Measurements from ENCODE around the gene PRKCH.

The PRKCH gene

GRCh38 chr14:61426048-61426447, 104.7 kb downstream of the PRKCH start:
- no peak overlapping the region for H3K9ac ChIP-seq (ENCODE audit: insufficient read length)
- H3K27ac ChIP-seq, result no peak overlapping the region
- no peaks in the 10 kb centered on the region for H3K36me3 ChIP-seq (ENCODE audit: insufficient read depth, low read length)
- no peak overlapping the region for H3K4me3 ChIP-seq
- DNase-seq (ENCODE audit: low read depth, low spot score), result no peak
- no peak for TF ChIP-seq EZH2 (IDR thresholded peaks at IDR 0.05)
- TF ChIP-seq FOXP2 (optimal IDR thresholded peaks at IDR 0.05; ENCODE audit: control extremely low read depth, extremely low read length, insufficient read depth), result no peak
- TF ChIP-seq POLR2AphosphoS5 (IDR thresholded peaks at IDR 0.05; ENCODE audit: borderline replicate concordance, low read depth, low read length), result no peak
- H3K9me3 ChIP-seq (ENCODE audit: low read depth, low read length), result no peaks in the 10 kb centered on the region

GRCh38 chr14:61428261-61428660, 106.9 kb downstream of the PRKCH start:
- Histone ChIP-seq H3K36me3 (ENCODE audit: insufficient read depth, low read length) (no peaks in the 10 kb centered on the region), H3K9ac (ENCODE audit: insufficient read length) (no peak overlapping the region), H3K27ac (no peak overlapping the region), H3K4me3 (no peak overlapping the region), H3K9me3 (ENCODE audit: low read depth, low read length) (no peaks in the 10 kb centered on the region)
- no peak for TF ChIP-seq EZH2 (IDR thresholded peaks at IDR 0.05)
- TF ChIP-seq FOXP2 (optimal IDR thresholded peaks at IDR 0.05; ENCODE audit: control extremely low read depth, extremely low read length, insufficient read depth), result no peak
- TF ChIP-seq POLR2AphosphoS5 (IDR thresholded peaks at IDR 0.05; ENCODE audit: borderline replicate concordance, low read depth, low read length), result no peak
- no peak for DNase-seq (ENCODE audit: low read depth, low spot score)

GRCh38 chr14:61429316-61429715, 107.9 kb downstream of the PRKCH start:
- Histone ChIP-seq H3K9ac (ENCODE audit: insufficient read length) (no peak overlapping the region), H3K9me3 (ENCODE audit: low read depth, low read length) (no peaks in the 10 kb centered on the region), H3K36me3 (ENCODE audit: insufficient read depth, low read length) (no peaks in the 10 kb centered on the region), H3K4me3 (no peak overlapping the region), H3K27ac (no peak overlapping the region)
- DNase-seq (ENCODE audit: low read depth, low spot score), result no peak
- TF ChIP-seq EZH2 (IDR thresholded peaks at IDR 0.05) (no peak), FOXP2 (optimal IDR thresholded peaks at IDR 0.05; ENCODE audit: control extremely low read depth, extremely low read length, insufficient read depth) (no peak), POLR2AphosphoS5 (IDR thresholded peaks at IDR 0.05; ENCODE audit: borderline replicate concordance, low read depth, low read length) (no peak)

- Histone ChIP-seq H3K9ac (ENCODE audit: insufficient read length) (no peak overlapping the region), H3K4me3 (no peak overlapping the region), H3K27ac (no peak overlapping the region), H3K36me3 (ENCODE audit: insufficient read depth, low read length) (no peaks in the 10 kb centered on the region), H3K9me3 (ENCODE audit: low read depth, low read length) (no peaks in the 10 kb centered on the region)
- no peak for TF ChIP-seq POLR2AphosphoS5 (IDR thresholded peaks at IDR 0.05; ENCODE audit: borderline replicate concordance, low read depth, low read length)
- no peak for TF ChIP-seq FOXP2 (optimal IDR thresholded peaks at IDR 0.05; ENCODE audit: control extremely low read depth, extremely low read length, insufficient read depth)
- DNase-seq (ENCODE audit: low read depth, low spot score), result no peak
Measured at GRCh38 chr14:61430066-61430757, 108.8 kb downstream of the PRKCH start.

GRCh38 chr14:61433169-61433568, 111.8 kb downstream of the PRKCH start:
- Histone ChIP-seq H3K27ac (no peak overlapping the region), H3K36me3 (ENCODE audit: insufficient read depth, low read length) (no peaks in the 10 kb centered on the region), H3K9ac (ENCODE audit: insufficient read length) (no peak overlapping the region), H3K4me3 (no peak overlapping the region), H3K9me3 (ENCODE audit: low read depth, low read length) (no peaks in the 10 kb centered on the region)
- DNase-seq (ENCODE audit: low read depth, low spot score), result no peak
- TF ChIP-seq POLR2AphosphoS5 (IDR thresholded peaks at IDR 0.05; ENCODE audit: borderline replicate concordance, low read depth, low read length), result no peak
- TF ChIP-seq EZH2 (IDR thresholded peaks at IDR 0.05), result no peak
- TF ChIP-seq FOXP2 (optimal IDR thresholded peaks at IDR 0.05; ENCODE audit: control extremely low read depth, extremely low read length, insufficient read depth), result no peak

GRCh38 chr14:61433828-61434227, 112.4 kb downstream of the PRKCH start:
- H3K4me3 ChIP-seq, result no peak overlapping the region

GRCh38 chr14:61434311-61434710, 112.9 kb downstream of the PRKCH start:
- TF ChIP-seq POLR2AphosphoS5 (IDR thresholded peaks at IDR 0.05; ENCODE audit: borderline replicate concordance, low read depth, low read length) (no peak), EZH2 (IDR thresholded peaks at IDR 0.05) (no peak), FOXP2 (optimal IDR thresholded peaks at IDR 0.05; ENCODE audit: control extremely low read depth, extremely low read length, insufficient read depth) (no peak)
- Histone ChIP-seq H3K27ac (no peak overlapping the region), H3K9me3 (ENCODE audit: low read depth, low read length) (no peaks in the 10 kb centered on the region)

More at GRCh38 chr14:61433828-61434227, 112.4 kb downstream of the PRKCH start:
- Histone ChIP-seq H3K9me3 (ENCODE audit: low read depth, low read length) (no peaks in the 10 kb centered on the region), H3K27ac (no peak overlapping the region), H3K9ac (ENCODE audit: insufficient read length) (no peak overlapping the region), H3K36me3 (ENCODE audit: insufficient read depth, low read length) (no peaks in the 10 kb centered on the region)
- no peak for DNase-seq (ENCODE audit: low read depth, low spot score)
- TF ChIP-seq EZH2 (IDR thresholded peaks at IDR 0.05) (no peak), FOXP2 (optimal IDR thresholded peaks at IDR 0.05; ENCODE audit: control extremely low read depth, extremely low read length, insufficient read depth) (no peak), POLR2AphosphoS5 (IDR thresholded peaks at IDR 0.05; ENCODE audit: borderline replicate concordance, low read depth, low read length) (no peak)

GRCh38 chr14:61435563-61436337, 114.4 kb downstream of the PRKCH start:
- H3K27ac ChIP-seq, result no peak overlapping the region
- no peak for DNase-seq (ENCODE audit: low read depth, low spot score)
- no peak overlapping the region for H3K9ac ChIP-seq (ENCODE audit: insufficient read length)
- TF ChIP-seq POLR2AphosphoS5 (IDR thresholded peaks at IDR 0.05; ENCODE audit: borderline replicate concordance, low read depth, low read length), result no peak
- no peak for TF ChIP-seq EZH2 (IDR thresholded peaks at IDR 0.05)
- TF ChIP-seq FOXP2 (optimal IDR thresholded peaks at IDR 0.05; ENCODE audit: control extremely low read depth, extremely low read length, insufficient read depth), result no peak
- H3K36me3 ChIP-seq (ENCODE audit: insufficient read depth, low read length), result no peaks in the 10 kb centered on the region
- H3K9me3 ChIP-seq (ENCODE audit: low read depth, low read length), result no peaks in the 10 kb centered on the region
- no peak overlapping the region for H3K4me3 ChIP-seq

More at GRCh38 chr14:61434311-61434710, 112.9 kb downstream of the PRKCH start:
- no peak for DNase-seq (ENCODE audit: low read depth, low spot score)
- Histone ChIP-seq H3K4me3 (no peak overlapping the region), H3K36me3 (ENCODE audit: insufficient read depth, low read length) (no peaks in the 10 kb centered on the region), H3K9ac (ENCODE audit: insufficient read length) (no peak overlapping the region)

Measured in SK-N-MC (cell line).